Skeletal muscle satellite cell (primary cell): ENCODE measurements around the gene RHOF.

ENCODE experiments used
- H3K27me3 ChIP-seq: 2 replicates; pipeline ENCODE4 v1.7.0; 2013; ENCODE audit warnings: low read length; ENCODE audit not compliant: control insufficient read depth, insufficient read depth
- H3K36me3 ChIP-seq: 2 replicates; pipeline ENCODE4 v1.7.0; 2013; ENCODE audit warnings: mild to moderate bottlenecking, control low read depth, low read length; ENCODE audit not compliant: insufficient read depth
- H3K4me1 ChIP-seq: 2 replicates; pipeline ENCODE4 v1.7.0; 2013; ENCODE audit warnings: low read length; ENCODE audit not compliant: control insufficient read depth, insufficient read depth
- H3K4me2 ChIP-seq: 2 replicates; pipeline ENCODE4 v1.7.0; 2013; ENCODE audit warnings: mild to moderate bottlenecking, low read length
- H3K4me3 ChIP-seq: 2 replicates; pipeline ENCODE4 v1.7.0; 2013; ENCODE audit warnings: low read length
- H3K9ac ChIP-seq: 2 replicates; pipeline ENCODE4 v1.7.0; 2013; ENCODE audit warnings: mild to moderate bottlenecking, low read depth, low read length, moderate library complexity
- H3K9me3 ChIP-seq: replicated peaks from 2 replicates; pipeline ENCODE4 v1.7.0; 2013; ENCODE audit warnings: mild to moderate bottlenecking, control low read depth, low read length

Gene RHOF

GRCh38 chr12:121774968-121775474, 18.5 kb downstream of the RHOF start:
- Histone ChIP-seq H3K4me2 (no peak overlapping the region), H3K4me3 (no peak overlapping the region), H3K36me3 (no peaks in the 10 kb centered on the region), H3K4me1 (peaks cover 7% of the 10 kb centered on the region), H3K27me3 (no peaks in the 10 kb centered on the region), H3K9ac (no peak overlapping the region), H3K9me3 (no peaks in the 10 kb centered on the region)

DNA sequence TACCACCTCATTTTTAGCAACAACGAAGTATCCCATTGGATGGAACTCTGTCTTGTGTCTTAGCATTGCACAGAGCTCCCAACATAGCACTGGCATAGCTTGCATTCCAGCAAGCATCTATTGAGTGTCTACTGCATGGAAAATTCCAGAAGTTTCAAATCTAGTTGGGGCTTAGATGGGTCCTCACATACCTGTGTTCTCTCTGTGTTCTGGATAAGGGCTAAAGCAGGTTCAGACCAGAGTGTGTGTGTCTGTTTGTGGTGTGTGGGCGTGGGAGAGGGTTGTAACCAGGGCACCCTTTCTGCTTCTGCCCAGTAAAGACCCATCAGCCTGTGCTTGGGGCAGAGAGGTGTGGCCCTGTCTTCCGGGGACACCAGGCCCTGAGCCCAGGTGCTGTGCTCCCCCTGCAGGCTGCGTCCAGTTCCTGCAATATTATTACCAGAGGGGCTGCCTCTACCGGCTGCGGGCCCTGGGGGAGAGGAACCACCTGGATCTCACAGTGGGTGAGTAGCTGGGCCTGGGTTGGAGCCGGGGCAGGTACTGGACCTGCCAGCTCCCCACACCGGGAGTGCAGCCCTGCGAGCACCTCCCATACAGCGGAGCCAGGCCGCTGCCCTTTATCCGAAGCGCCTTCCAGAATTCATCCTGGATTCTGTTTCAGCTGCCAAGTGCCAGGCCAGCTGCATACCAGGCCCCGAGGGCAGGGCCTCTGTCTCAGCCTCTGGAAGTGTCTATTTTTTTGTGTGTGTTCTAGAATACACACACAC, 20.3 kb downstream of the RHOF start:
- Histone ChIP-seq H3K36me3 (no peaks in the 10 kb centered on the region), H3K27me3 (no peaks in the 10 kb centered on the region), H3K4me2 (no peak overlapping the region), H3K4me1 (peaks cover 10% of the 10 kb centered on the region), H3K9ac (no peak overlapping the region), H3K4me3 (no peak overlapping the region), H3K9me3 (no peaks in the 10 kb centered on the region)

DNA sequence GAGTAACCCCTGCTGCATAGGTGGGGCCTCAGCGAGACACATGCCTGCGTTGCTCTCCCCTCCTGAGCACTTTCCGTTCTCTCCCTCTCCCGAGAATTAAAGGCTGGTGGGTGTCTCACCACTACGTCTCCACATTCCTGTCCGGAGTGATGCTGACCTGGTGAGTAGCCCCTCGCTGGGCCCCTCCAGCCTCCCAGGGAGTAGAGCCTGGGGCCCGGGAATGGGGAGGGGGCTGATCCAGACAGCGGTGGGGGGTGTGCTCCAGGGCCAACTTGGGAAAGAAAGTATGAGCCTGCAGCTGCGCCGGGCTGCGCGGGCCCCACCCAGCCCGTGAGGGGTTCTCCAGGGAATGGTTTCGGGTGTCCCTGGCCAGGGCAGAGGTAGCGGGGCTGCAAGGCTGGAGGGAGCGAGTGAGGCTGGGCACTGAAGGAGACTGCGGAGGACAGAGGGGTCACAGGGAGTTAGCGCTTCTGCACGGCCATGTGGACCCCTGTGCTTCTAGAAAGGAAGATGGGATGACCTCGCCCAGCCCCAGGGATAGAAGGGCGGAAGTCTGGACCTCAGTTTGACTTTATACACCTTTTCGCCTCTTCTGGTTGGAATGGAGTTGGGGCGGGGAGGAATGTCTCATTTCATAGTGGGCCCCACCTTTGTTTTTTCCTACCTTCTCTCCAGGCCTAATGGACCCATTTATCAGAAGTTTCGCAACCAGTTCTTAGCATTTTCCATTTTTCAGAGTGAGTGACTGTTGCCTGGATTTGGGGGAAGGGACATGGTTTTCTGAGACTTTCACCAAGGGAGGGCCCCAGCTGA, 22.5 kb downstream of the RHOF start:
- Histone ChIP-seq H3K9me3 (no peaks in the 10 kb centered on the region), H3K36me3 (peaks cover 4% of the 10 kb centered on the region), H3K27me3 (no peaks in the 10 kb centered on the region), H3K4me1 (peaks cover 29% of the 10 kb centered on the region), H3K4me3 (no peak overlapping the region), H3K4me2 (no peak overlapping the region), H3K9ac (no peak overlapping the region)

GRCh38 chr12:121770388-121770787, 23.1 kb downstream of the RHOF start:
- H3K4me3 ChIP-seq = no peak overlapping the region
- H3K27me3 ChIP-seq = no peaks in the 10 kb centered on the region
- peaks cover 5% of the 10 kb centered on the region for H3K36me3 ChIP-seq
- H3K4me2 ChIP-seq = no peak overlapping the region
- no peaks in the 10 kb centered on the region for H3K9me3 ChIP-seq
- peaks cover 36% of the 10 kb centered on the region for H3K4me1 ChIP-seq
- no peak overlapping the region for H3K9ac ChIP-seq

DNA sequence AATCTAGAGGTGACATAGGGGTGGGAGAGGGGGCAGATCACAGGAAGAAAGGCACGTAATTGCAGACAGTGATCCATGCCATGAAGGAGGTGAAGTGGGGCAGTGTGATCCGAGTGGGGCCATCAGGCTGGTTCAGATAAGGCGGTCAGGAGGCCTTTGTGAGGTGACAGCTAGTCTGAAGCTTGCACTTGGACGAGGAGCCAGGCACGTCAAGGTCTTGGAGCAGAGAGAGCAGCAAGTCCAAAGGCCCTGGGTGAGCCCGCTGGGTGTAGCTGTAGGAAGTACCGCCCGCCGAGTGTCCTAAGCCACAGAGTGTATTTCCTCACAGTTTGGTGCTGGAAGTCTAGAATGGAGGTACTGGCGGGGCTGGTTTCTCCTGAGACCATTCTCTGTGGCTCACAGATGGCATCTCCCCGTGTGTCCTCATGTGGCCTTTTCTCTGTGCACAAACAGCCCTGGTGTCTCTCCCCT, 23.6 kb downstream of the RHOF start:
- Histone ChIP-seq H3K36me3 (peaks cover 5% of the 10 kb centered on the region), H3K4me3 (no peak overlapping the region), H3K4me2 (no peak overlapping the region), H3K9me3 (no peaks in the 10 kb centered on the region), H3K27me3 (no peaks in the 10 kb centered on the region), H3K9ac (no peak overlapping the region), H3K4me1 (peaks cover 38% of the 10 kb centered on the region)

DNA sequence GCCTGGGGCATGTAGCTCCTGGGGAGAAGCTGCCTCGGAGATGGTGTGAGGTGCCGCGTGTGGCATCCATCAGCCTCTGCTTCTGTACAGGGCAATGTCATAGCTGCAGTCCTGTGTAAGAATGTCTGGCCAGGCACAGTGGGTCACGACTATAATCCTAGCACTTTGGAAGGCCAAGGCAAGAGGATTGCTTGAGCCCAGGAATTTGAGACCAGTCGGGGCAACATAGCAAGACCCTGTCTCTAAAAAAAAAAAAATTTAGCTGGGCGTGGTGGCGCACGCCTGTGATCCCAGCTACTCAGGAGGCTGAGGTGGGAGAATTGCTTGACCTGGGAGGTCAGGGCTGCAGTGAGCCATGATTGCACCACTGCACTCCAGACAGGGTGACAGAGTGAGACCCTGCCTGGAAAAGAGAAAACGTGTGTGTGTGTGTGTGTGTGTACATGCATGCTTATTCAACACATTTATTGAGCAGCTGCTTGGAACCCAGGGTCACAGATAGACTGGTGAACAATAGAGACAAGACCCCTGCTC, 24.1 kb downstream of the RHOF start:
- peaks cover 38% of the 10 kb centered on the region for H3K4me1 ChIP-seq
- no peaks in the 10 kb centered on the region for H3K27me3 ChIP-seq
- H3K9ac ChIP-seq = no peak overlapping the region
- H3K4me2 ChIP-seq = no peak overlapping the region
- peaks cover 5% of the 10 kb centered on the region for H3K36me3 ChIP-seq
- no peak overlapping the region for H3K4me3 ChIP-seq
- no peaks in the 10 kb centered on the region for H3K9me3 ChIP-seq

DNA sequence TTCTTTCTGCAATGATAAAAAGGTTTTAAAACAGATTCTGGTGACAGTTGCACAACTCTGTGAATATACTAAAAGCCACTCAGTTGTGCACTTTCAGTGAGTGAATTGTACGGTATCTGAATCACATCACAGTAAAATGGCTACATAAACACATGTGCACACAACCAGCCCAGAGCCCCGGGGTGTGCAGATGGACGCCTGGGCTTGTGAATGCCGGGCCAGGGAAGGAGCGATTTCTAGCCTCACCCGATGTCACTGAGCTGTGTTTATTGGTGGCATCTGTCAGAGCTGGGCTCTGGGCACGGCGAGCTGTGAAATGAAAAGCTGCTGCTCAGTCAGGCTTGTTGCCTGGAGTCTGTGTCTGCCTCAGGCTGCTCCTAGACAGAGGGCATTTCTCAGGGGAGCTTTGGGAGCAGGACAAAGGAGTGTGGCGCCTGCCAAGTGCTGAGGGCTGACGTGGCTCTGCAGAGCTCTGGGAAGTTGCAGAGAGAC, 25.9 kb downstream of the RHOF start:
- H3K36me3 ChIP-seq = peaks cover 11% of the 10 kb centered on the region
- no peaks in the 10 kb centered on the region for H3K9me3 ChIP-seq
- no peak overlapping the region for H3K9ac ChIP-seq
- H3K4me1 ChIP-seq = peaks cover 30% of the 10 kb centered on the region
- H3K4me2 ChIP-seq = peak overlapping the region; percentile 54
- no peak overlapping the region for H3K4me3 ChIP-seq
- no peaks in the 10 kb centered on the region for H3K27me3 ChIP-seq

DNA sequence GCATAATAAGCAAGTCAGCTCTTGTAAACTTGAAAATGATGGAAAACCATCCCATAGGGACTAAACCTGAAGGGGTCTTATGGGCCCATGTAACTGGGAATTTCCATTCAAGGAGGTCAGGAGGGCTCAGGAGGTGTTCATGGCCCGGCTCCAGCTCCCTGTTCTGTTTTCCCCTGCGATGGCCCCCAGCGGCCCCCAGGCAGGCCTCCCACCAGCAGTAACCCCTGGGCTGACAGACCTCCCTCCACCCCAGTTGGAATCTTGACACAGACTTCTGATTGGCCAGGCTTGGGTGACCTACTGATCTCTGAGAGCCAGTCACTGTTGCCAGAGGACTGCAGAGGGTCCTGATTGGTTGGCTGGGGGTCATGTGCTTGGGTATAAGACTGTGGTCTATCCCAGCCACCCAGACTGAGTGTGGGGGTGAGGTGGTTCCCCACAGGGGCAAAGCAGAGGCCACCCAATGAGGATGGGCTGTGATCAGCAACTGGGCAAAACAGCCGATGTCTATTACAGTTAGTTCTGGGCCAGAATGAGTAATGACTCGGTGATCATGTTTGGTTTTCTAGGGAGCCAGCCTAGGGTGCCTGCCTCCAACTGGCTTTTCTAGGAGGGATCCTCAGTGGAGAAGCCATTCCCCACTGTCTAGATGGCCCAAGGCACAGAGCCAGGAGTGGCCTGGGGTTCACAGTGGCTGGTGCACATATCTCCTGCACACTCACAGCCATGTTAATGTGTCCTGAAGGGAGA, 27.0 kb downstream of the RHOF start:
- no peak overlapping the region for H3K4me3 ChIP-seq
- H3K4me2 ChIP-seq = no peak overlapping the region
- peaks cover 13% of the 10 kb centered on the region for H3K36me3 ChIP-seq

GRCh38 chr12:121765573-121765972, 27.9 kb downstream of the RHOF start:
- Histone ChIP-seq H3K9me3 (no peaks in the 10 kb centered on the region), H3K9ac (no peak overlapping the region), H3K4me1 (peaks cover 30% of the 10 kb centered on the region), H3K36me3 (peaks cover 13% of the 10 kb centered on the region), H3K27me3 (no peaks in the 10 kb centered on the region), H3K4me3 (no peak overlapping the region), H3K4me2 (no peak overlapping the region)

More for the DNA sequence above, 27.0 kb downstream of the RHOF start:
- Histone ChIP-seq H3K9me3 (no peaks in the 10 kb centered on the region), H3K9ac (no peak overlapping the region), H3K27me3 (no peaks in the 10 kb centered on the region), H3K4me1 (peaks cover 30% of the 10 kb centered on the region)

- Histone ChIP-seq H3K4me2 (no peak overlapping the region), H3K4me3 (no peak overlapping the region), H3K36me3 (peaks cover 13% of the 10 kb centered on the region), H3K9ac (no peak overlapping the region), H3K4me1 (peaks cover 30% of the 10 kb centered on the region), H3K27me3 (no peaks in the 10 kb centered on the region), H3K9me3 (no peaks in the 10 kb centered on the region)
Measured at GRCh38 chr12:121764808-121765207, 28.7 kb downstream of the RHOF start.

GRCh38 chr12:121762269-121762668, 31.2 kb downstream of the RHOF start:
- no peak overlapping the region for H3K9ac ChIP-seq
- no peaks in the 10 kb centered on the region for H3K27me3 ChIP-seq
- peaks cover 19% of the 10 kb centered on the region for H3K4me1 ChIP-seq
- H3K36me3 ChIP-seq = peaks cover 13% of the 10 kb centered on the region
- H3K9me3 ChIP-seq = no peaks in the 10 kb centered on the region
- H3K4me3 ChIP-seq = no peak overlapping the region
- no peak overlapping the region for H3K4me2 ChIP-seq
